ENCODE measurements around the gene WDR37. TPM values are rescaled to one million over a fixed set of nuclear protein-coding genes. Genes with fewer than 3 reads are reported as not detected.

Gene WDR37
- total RNA-seq, 4 donors from 2014 or later, result 16.8 to 28.8 (median 22.3) TPM

DNA sequence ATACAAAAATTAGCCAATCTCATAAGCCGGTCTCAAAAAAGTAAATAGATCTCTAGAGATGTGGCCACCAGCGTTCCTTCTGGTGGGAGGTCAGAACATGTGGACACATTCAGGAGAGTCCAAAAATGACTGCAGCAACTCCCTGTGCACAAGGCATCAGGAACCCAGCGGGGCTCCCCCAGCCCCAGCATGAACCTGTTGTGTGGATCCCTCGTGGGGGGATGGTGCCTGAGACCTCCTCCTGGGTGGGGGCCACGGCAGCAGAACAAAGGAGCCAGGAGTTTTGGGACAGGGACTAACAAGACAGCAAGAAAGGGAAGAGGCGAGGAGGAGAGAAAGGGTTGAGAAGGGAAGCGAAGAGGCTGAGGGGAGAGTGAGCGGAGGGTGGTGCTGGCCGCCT lies 121.8 kb downstream of the WDR37 start:
- Histone ChIP-seq H3K9me3 (no peaks in the 10 kb centered on the region), H3K27me3 (no peaks in the 10 kb centered on the region), H3K4me3 (no peak overlapping the region), H3K36me3 (no peaks in the 10 kb centered on the region), H3K4me1 (no peaks in the 10 kb centered on the region), H3K27ac (no peak overlapping the region)
- DNase-seq, result peak in 2 of 3 donors; percentile 10 to 24
- TF ChIP-seq POLR2A (IDR thresholded peaks at IDR 0.05), result no peak

DNA sequence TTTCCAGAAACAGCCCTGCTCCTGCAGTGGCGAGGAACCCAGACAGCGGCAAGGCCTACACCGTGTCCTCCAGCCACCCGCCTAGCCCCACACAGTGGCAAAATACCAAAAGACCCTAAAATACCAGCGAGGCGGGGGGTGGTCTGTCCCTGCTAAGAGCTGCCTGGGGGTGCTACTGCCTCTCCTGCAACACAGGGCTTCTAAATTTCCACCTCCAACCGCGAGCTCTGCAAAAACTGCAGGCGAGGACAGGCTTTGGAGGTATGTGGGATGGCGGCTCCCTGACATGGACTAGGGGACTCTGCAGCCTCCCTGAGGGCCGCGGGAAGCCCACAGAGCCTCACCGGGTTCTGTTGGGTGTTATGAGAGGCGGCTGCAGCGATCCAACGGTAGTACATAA lies 122.3 kb downstream of the WDR37 start:
- H3K9me3 ChIP-seq, result no peaks in the 10 kb centered on the region
- peak in 1 of 3 donors; percentile 19 for DNase-seq

DNA sequence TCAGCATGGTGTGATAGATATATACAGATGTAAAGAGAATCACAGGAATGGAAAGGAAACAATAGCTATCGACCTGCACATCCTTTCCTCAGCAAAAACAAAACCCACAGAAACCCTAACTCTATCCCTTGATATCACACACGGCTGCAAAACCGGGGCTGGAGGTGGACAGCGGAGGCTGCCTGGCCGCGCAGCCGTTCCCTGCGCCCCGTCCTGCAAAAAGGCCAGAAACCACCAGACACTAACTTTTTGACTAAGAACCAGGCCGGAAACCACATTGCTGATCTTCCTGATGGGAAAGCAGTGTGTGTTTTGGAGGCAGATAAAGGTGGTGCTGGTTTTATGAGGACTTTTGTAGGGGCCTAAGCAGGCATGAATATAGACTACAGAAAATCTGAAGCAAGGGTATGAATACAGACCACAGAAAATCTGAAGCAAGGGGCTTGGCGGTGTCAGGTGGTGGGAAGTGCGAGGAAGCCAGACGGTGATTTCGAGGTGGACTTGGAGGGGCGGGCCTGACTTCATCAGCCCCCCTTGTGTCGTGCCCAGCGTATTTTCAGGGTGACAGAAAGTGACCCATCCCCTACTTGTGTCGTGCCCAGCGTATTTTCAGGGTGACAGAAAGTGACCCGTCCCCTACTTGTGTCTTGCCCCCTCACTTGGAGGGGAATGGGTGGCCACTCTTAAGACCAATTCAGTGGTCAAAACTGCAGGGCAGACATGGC lies 123.3 kb downstream of the WDR37 start:
- DNase-seq, result peak in 2 of 3 donors; percentile 28 to 31

More for the DNA sequence above, 122.3 kb downstream of the WDR37 start:
- H3K4me1 ChIP-seq, result no peaks in the 10 kb centered on the region
- no peaks in the 10 kb centered on the region for H3K27me3 ChIP-seq
- TF ChIP-seq, protein P1, sequence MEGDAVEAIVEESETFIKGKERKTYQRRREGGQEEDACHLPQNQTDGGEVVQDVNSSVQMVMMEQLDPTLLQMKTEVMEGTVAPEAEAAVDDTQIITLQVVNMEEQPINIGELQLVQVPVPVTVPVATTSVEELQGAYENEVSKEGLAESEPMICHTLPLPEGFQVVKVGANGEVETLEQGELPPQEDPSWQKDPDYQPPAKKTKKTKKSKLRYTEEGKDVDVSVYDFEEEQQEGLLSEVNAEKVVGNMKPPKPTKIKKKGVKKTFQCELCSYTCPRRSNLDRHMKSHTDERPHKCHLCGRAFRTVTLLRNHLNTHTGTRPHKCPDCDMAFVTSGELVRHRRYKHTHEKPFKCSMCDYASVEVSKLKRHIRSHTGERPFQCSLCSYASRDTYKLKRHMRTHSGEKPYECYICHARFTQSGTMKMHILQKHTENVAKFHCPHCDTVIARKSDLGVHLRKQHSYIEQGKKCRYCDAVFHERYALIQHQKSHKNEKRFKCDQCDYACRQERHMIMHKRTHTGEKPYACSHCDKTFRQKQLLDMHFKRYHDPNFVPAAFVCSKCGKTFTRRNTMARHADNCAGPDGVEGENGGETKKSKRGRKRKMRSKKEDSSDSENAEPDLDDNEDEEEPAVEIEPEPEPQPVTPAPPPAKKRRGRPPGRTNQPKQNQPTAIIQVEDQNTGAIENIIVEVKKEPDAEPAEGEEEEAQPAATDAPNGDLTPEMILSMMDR (IDR thresholded peaks at IDR 0.05), result no peak
- H3K4me3 ChIP-seq, result no peak overlapping the region
- no peaks in the 10 kb centered on the region for H3K36me3 ChIP-seq
- no peak overlapping the region for H3K27ac ChIP-seq

DNA sequence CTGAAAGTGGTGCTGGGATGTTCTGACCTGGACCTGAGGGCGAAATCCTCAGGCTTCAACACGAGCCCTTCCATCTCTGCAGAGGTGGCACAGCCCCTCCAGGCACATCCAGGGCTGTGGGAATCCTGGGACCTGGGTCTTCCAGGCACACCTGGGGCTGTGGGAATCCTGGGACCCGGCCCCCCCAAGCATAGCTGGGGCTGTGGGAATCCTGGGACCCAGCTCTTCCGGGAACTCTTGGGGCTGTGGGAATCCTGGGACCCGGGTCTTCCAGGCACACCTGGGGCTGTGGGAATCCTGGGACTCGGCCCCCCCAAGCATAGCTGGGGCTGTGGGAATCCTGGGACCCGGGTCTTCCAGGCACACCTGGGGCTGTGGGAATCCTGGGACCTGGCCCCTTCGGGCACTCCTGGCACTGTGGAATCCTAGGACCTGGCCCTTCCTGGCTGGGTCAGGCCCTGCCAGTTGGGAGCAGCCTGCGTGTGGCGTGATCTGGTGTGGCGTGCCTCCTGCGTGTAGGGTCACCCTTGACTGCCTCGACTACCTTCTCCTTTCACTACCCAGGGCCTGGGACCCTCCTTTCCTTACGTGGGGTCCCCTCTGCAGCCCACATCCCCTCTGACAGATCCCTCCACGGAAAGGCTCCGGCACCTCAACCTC lies 124.0 kb downstream of the WDR37 start:
- DNase-seq, result peak in 2 of 3 donors; percentile 14 to 38
- no peaks in the 10 kb centered on the region for H3K36me3 ChIP-seq
- no peak overlapping the region for H3K4me3 ChIP-seq
- no peaks in the 10 kb centered on the region for H3K9me3 ChIP-seq
- no peak overlapping the region for H3K27ac ChIP-seq
- TF ChIP-seq, protein P1 (IDR thresholded peaks at IDR 0.05), result no peak
- TF ChIP-seq POLR2A (IDR thresholded peaks at IDR 0.05), result no peak
- no peaks in the 10 kb centered on the region for H3K27me3 ChIP-seq
- H3K4me1 ChIP-seq, result no peaks in the 10 kb centered on the region

More for the DNA sequence above, 123.3 kb downstream of the WDR37 start:
- Histone ChIP-seq H3K27me3 (no peaks in the 10 kb centered on the region), H3K4me1 (no peaks in the 10 kb centered on the region), H3K4me3 (no peak overlapping the region), H3K27ac (no peak overlapping the region), H3K36me3 (no peaks in the 10 kb centered on the region), H3K9me3 (no peaks in the 10 kb centered on the region)
- TF ChIP-seq, protein P1 (IDR thresholded peaks at IDR 0.05), result no peak
- TF ChIP-seq POLR2A (IDR thresholded peaks at IDR 0.05), result no peak

DNA sequence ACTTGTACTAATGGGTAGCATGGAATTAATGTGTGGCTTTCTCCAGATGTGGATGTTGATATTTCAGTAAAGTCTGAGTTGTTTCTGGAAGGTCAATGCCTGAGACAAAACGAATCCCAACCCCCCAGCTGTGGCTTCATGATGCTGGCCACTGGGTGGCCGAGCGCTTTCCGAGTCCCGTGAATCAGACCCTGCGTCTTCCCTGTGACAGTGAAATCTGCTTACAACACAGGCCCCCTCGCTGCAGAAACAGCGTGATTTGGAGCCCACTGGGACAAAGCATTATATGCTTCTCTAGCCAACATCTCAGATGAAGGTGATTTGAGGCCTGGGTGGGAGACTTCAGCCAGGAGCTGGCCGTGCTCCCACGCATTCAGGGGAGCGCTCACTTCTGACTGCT lies 124.7 kb downstream of the WDR37 start:
- Histone ChIP-seq H3K27me3 (no peaks in the 10 kb centered on the region), H3K4me1 (no peaks in the 10 kb centered on the region), H3K4me3 (no peak overlapping the region), H3K36me3 (no peaks in the 10 kb centered on the region), H3K27ac (no peak overlapping the region), H3K9me3 (no peaks in the 10 kb centered on the region)
- DNase-seq, result peak in 2 of 3 donors; percentile 25 to 35
- TF ChIP-seq, protein P1 (IDR thresholded peaks at IDR 0.05), result no peak
- TF ChIP-seq POLR2A (IDR thresholded peaks at IDR 0.05), result no peak

Other genes with a start within 250 kb of the WDR37 start
- 100 to 1,000 TPM in 2 of 4 donors, 10 to 100 TPM in 2; 77.2 to 106 (median 93.3) TPM for gene LARP4B, start 124.7 kb upstream of the WDR37 start, total RNA-seq
- 100 to 1,000 TPM in 1 of 4 donors, 10 to 100 TPM in 3; 16.9 to 196 (median 22.6) TPM for gene GTPBP4, start 68.0 kb upstream of the WDR37 start, total RNA-seq
- not detected for gene IDI2, start 30.5 kb upstream of the WDR37 start, total RNA-seq
- 10 to 100 TPM; 52.0 to 71.0 (median 60.5) TPM for gene IDI1, start 7.3 kb upstream of the WDR37 start, total RNA-seq